ENCODE data around the gene PTPRD.

PTPRD gene

DNA sequence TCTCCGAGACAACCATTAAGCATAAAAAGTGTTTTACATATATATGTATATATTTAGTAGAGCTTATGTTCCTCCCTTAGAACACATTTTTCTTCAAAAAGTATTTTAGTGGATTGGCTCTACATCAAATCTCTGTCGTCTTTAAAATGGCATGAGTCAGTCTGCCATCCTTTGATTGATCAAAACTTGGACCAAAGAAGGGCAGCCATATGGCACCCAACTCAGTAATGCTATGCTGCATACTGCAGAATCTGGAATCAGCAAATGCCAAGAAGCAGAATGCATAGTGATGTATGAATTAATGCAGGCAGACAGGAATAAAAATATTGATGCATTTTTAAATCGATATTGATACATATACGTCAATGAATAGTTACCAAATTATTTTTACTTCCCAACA, 1074.4 kb downstream of the PTPRD start:
- Histone ChIP-seq H3K4me1 (ENCODE audit: control insufficient read depth, insufficient read depth, low read length, poor library complexity, severe bottlenecking) (no peaks in the 10 kb centered on the region), H3K36me3 (ENCODE audit: control insufficient read depth, insufficient read depth, low read length) (no peaks in the 10 kb centered on the region), H3K4me3 (ENCODE audit: extremely low read depth, insufficient read depth, low read length, poor library complexity, severe bottlenecking) (no peak overlapping the region), H3K27ac (ENCODE audit: low read depth, low read length, severe bottlenecking) (no peak overlapping the region), H3K9me3 (ENCODE audit: control insufficient read depth, low read length) (no peaks in the 10 kb centered on the region)
- 100% methylated on average over 1 of the region's 4 CpGs for WGBS, 2 experiments (ENCODE audit: insufficient coverage in 2 of 2)

DNA sequence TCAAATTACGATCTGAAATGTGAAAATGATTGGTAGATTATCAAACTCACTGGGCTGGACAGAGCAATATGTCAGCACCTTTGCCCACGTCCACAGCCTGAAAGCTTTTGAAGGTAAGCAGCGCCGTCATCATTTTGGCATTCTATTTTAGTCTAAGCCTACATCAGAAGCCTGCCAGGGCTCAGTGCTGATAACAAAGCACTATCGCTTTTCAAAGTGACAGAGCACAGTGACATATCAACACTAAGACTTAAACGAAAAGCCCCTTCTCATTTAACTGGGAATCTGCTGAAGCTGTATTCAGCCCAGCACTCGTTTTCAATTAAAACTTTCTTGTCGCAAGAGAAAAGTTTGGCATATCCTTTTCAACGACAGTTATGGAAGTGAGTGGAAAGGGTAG, 1076.3 kb downstream of the PTPRD start:
- Histone ChIP-seq H3K9me3 (ENCODE audit: control insufficient read depth, low read length) (no peaks in the 10 kb centered on the region), H3K4me3 (ENCODE audit: extremely low read depth, insufficient read depth, low read length, poor library complexity, severe bottlenecking) (no peak overlapping the region), H3K36me3 (ENCODE audit: control insufficient read depth, insufficient read depth, low read length) (no peaks in the 10 kb centered on the region), H3K4me1 (ENCODE audit: control insufficient read depth, insufficient read depth, low read length, poor library complexity, severe bottlenecking) (no peaks in the 10 kb centered on the region), H3K27ac (ENCODE audit: low read depth, low read length, severe bottlenecking) (no peak overlapping the region)
- WGBS, 2 experiments (ENCODE audit: insufficient coverage in 2 of 2): 79 to 88% methylated on average over 4 to 8 of the region's 9 CpGs

DNA sequence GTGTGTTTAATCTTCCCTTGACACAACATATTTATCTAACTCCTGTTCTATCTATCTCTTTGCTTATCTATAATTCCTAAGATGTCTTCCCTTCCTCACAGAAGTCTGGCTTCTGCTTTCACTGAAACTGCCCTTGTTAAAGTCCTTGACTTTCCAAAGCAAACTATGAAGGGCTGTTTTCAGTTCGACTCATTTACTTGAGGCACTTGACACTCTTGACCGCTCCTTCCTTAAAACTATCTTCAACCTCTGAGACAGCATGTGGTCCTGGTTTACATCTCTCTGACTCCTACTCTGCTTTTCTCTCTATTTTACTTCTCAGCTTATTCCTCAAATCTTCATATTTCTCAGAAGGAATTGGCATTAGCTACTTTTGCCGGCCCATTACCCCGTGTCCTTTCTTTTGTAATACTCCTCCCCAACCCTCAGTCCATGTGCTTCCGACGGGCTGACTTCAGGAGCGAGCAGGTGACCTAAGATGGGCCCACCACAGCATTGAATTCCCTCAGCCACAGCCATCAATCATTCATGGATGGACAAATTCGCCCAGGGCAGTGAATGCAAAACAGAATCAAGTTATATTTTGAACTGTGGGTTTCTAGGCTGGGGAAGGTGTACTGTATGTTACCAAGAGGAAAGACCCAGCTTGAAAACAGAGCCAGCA, 1089.2 kb downstream of the PTPRD start:
- 86% methylated on average over 3 to 8 of the region's 8 CpGs for WGBS, 2 experiments (ENCODE audit: insufficient coverage in 2 of 2)
- Histone ChIP-seq H3K27ac (ENCODE audit: low read depth, low read length, severe bottlenecking) (no peak overlapping the region), H3K4me1 (ENCODE audit: control insufficient read depth, insufficient read depth, low read length, poor library complexity, severe bottlenecking) (no peaks in the 10 kb centered on the region), H3K36me3 (ENCODE audit: control insufficient read depth, insufficient read depth, low read length) (no peaks in the 10 kb centered on the region), H3K4me3 (ENCODE audit: extremely low read depth, insufficient read depth, low read length, poor library complexity, severe bottlenecking) (no peak overlapping the region), H3K9me3 (ENCODE audit: control insufficient read depth, low read length) (no peaks in the 10 kb centered on the region)

DNA sequence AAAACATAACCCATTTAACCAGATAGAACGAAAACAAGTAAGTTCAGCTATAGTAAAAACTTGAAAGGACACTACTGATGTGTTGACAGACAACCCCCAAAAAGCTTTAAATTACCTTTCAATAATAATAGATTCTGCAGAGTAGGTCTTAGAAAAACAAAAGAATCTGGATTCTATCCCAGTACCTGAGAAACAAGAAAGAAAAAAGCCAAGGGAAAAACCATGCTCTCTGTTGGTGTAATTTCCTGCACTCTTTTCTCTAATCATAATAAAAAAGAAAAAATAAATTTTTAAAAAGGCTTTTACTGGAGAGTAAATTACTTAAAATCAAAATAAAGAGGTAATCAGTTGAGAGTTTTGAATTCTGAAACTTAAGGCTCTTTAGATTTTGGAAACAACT, 1090.4 kb downstream of the PTPRD start:
- H3K36me3 ChIP-seq (ENCODE audit: control insufficient read depth, insufficient read depth, low read length): no peaks in the 10 kb centered on the region
- H3K4me1 ChIP-seq (ENCODE audit: control insufficient read depth, insufficient read depth, low read length, poor library complexity, severe bottlenecking): no peaks in the 10 kb centered on the region
- H3K9me3 ChIP-seq (ENCODE audit: control insufficient read depth, low read length): no peaks in the 10 kb centered on the region
- H3K27ac ChIP-seq (ENCODE audit: low read depth, low read length, severe bottlenecking): no peak overlapping the region
- no peak overlapping the region for H3K4me3 ChIP-seq (ENCODE audit: extremely low read depth, insufficient read depth, low read length, poor library complexity, severe bottlenecking)
- WGBS, 2 experiments (ENCODE audit: insufficient coverage in 2 of 2): no CpG with 5 or more reads among the region's 1 CpG

DNA sequence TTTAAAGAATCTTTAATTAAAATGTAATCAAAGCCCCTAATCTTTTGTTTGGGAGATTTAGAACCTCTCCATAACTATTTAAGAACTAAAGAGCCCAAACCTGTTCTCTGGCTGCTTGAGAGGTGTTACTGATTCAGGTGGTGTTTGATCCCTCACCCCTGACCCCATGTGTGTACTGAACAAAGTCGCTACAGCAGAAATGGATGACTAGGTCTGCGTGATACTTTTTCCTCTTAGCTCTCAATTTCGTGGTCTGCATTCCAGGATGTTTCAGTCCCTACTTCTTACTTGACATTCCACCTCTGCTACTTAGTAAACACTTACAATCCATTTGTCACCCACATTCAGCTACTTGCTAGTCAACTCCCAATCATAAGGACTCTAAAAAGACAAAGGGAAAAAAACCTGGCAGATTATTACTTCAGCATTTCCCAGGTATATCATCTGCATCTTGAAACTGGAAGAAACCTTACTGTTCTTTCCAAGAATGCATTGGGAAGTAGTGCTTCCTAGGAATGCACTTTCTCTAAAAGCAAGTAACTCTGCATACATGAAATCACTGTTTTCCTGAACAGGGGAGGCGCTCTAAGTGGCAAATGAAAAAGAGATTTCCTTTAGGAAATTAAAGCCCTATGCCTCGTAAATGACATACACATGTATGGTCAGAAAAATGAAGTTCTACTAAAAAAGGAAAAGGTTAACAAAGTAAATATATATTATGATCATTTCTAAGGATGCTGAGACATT, 1091.6 kb downstream of the PTPRD start:
- Histone ChIP-seq H3K4me1 (ENCODE audit: control insufficient read depth, insufficient read depth, low read length, poor library complexity, severe bottlenecking) (no peaks in the 10 kb centered on the region), H3K4me3 (ENCODE audit: extremely low read depth, insufficient read depth, low read length, poor library complexity, severe bottlenecking) (no peak overlapping the region), H3K27ac (ENCODE audit: low read depth, low read length, severe bottlenecking) (no peak overlapping the region), H3K36me3 (ENCODE audit: control insufficient read depth, insufficient read depth, low read length) (no peaks in the 10 kb centered on the region), H3K9me3 (ENCODE audit: control insufficient read depth, low read length) (no peaks in the 10 kb centered on the region)
- 53 to 60% methylated on average over 4 of the region's 5 CpGs for WGBS, 2 experiments (ENCODE audit: insufficient coverage in 2 of 2)

DNA sequence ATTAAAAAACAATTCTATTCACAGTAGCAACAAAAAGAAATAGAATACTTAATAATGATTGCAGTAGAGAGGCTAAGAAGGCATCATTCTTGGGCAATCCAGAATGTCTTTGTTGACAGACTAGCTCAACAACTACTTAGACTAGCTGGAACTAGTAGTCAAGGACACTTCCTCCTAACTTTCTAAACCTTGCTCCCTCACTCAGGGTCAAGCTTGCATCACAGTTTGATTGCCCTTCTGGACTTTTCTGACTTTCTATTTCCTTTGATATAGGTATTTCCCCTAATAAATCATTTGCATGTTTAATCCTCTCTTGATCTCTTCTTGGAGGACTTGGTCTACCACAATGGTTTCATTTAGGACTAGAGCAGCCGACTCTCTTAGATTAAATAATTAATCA, 1107.9 kb downstream of the PTPRD start:
- Histone ChIP-seq H3K27ac (ENCODE audit: low read depth, low read length, severe bottlenecking) (no peak overlapping the region), H3K36me3 (ENCODE audit: control insufficient read depth, insufficient read depth, low read length) (no peaks in the 10 kb centered on the region), H3K4me1 (ENCODE audit: control insufficient read depth, insufficient read depth, low read length, poor library complexity, severe bottlenecking) (no peaks in the 10 kb centered on the region), H3K9me3 (ENCODE audit: control insufficient read depth, low read length) (no peaks in the 10 kb centered on the region), H3K4me3 (ENCODE audit: extremely low read depth, insufficient read depth, low read length, poor library complexity, severe bottlenecking) (no peak overlapping the region)
- 100% methylated on average over 1 of the region's 1 CpG; no CpG with 5 or more reads in 1 of the 2 experiments for WGBS, 2 experiments (ENCODE audit: insufficient coverage in 2 of 2)

DNA sequence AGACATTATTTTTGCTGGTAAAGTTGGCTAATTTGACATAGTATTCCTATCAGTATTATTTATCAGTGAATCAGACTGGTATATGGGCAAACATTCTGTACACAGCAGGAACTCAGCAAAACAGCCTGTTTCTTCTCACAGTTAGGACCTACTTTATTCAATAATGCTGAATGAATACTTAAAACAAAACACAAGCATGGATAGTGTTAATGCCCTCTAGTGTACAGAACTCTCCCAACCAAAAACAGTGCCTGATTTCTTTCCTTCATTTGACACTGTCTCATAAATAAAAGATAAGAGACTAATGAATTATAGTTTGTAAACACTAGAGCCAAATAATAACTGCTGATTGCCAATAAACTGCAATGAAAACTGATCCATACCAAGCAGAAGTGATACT, 1113.3 kb downstream of the PTPRD start:
- H3K4me3 ChIP-seq (ENCODE audit: extremely low read depth, insufficient read depth, low read length, poor library complexity, severe bottlenecking): no peak overlapping the region
- no peaks in the 10 kb centered on the region for H3K36me3 ChIP-seq (ENCODE audit: control insufficient read depth, insufficient read depth, low read length)
- no peak overlapping the region for H3K27ac ChIP-seq (ENCODE audit: low read depth, low read length, severe bottlenecking)
- H3K9me3 ChIP-seq (ENCODE audit: control insufficient read depth, low read length): peaks cover 4% of the 10 kb centered on the region
- no peaks in the 10 kb centered on the region for H3K4me1 ChIP-seq (ENCODE audit: control insufficient read depth, insufficient read depth, low read length, poor library complexity, severe bottlenecking)

DNA sequence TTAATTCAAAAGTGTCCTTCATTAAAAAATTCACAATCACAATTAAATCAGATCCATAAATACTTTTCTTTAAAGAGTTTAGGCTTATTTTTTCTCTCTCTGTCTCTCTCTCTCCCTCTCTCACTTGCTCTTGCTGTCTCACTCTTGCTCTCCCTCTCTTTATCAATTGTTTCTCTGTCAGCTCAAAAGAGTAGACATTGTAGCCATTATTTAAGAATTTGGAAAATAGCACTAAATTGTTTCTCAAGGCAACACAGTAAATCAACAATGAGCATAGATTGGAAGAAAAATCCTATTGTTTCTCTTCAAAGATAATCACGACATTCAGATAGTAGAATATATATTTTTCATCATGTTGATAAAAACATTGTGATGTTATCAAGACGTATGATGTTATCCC, 1114.0 kb downstream of the PTPRD start:
- peaks cover 7% of the 10 kb centered on the region for H3K9me3 ChIP-seq (ENCODE audit: control insufficient read depth, low read length)
- H3K27ac ChIP-seq (ENCODE audit: low read depth, low read length, severe bottlenecking): no peak overlapping the region
- WGBS, 2 experiments (ENCODE audit: insufficient coverage in 2 of 2): no CpG with 5 or more reads among the region's 2 CpGs
- H3K36me3 ChIP-seq (ENCODE audit: control insufficient read depth, insufficient read depth, low read length): no peaks in the 10 kb centered on the region
- H3K4me1 ChIP-seq (ENCODE audit: control insufficient read depth, insufficient read depth, low read length, poor library complexity, severe bottlenecking): no peaks in the 10 kb centered on the region
- H3K4me3 ChIP-seq (ENCODE audit: extremely low read depth, insufficient read depth, low read length, poor library complexity, severe bottlenecking): no peak overlapping the region

DNA sequence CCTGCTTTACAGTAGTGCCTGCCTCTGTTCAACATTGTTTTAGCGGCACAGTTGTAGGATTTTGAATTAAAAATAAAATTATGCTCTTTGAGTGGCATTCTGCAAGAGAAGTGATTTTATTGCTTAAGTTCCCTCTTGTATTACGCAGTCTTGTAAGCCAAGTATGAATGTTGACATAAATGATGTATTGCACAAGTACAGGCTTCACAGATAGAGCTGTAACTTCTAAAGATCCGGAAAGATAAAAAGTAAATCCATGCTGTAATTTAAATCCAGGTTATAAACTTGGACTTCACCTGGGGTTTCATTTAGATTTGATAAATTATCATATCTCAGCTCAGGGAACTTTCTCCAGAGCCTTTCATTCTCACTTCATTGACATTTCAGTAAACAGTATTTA, 1114.7 kb downstream of the PTPRD start:
- no peak overlapping the region for H3K4me3 ChIP-seq (ENCODE audit: extremely low read depth, insufficient read depth, low read length, poor library complexity, severe bottlenecking)
- 80 to 94% methylated on average over 1 to 2 of the region's 3 CpGs for WGBS, 2 experiments (ENCODE audit: insufficient coverage in 2 of 2)
- peaks cover 7% of the 10 kb centered on the region for H3K9me3 ChIP-seq (ENCODE audit: control insufficient read depth, low read length)

DNA sequence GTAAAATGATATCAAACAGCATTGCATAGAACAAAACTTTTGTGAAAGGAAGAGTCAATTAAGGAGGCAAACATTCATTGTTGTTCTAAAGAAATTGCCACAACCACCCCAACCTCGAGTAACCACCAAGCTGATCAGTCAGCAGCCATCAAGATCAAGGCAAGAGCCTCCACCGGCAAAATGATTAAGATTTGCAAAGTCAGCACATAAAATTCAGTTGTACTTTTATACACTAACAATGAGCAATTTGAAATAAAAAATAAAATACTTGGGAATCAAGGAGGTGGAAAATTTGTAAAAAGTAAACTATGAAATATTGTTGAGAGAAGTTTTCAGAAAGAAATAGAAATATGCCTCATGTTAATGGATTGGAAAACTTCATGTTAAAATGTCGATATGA, 1118.5 kb downstream of the PTPRD start:
- Histone ChIP-seq H3K9me3 (ENCODE audit: control insufficient read depth, low read length) (peaks cover 7% of the 10 kb centered on the region), H3K4me1 (ENCODE audit: control insufficient read depth, insufficient read depth, low read length, poor library complexity, severe bottlenecking) (no peaks in the 10 kb centered on the region), H3K4me3 (ENCODE audit: extremely low read depth, insufficient read depth, low read length, poor library complexity, severe bottlenecking) (no peak overlapping the region), H3K27ac (ENCODE audit: low read depth, low read length, severe bottlenecking) (no peak overlapping the region), H3K36me3 (ENCODE audit: control insufficient read depth, insufficient read depth, low read length) (no peaks in the 10 kb centered on the region)
- WGBS, 2 experiments (ENCODE audit: insufficient coverage in 2 of 2): 67% methylated on average over 1 of the region's 3 CpGs; no CpG with 5 or more reads in 1 of the 2 experiments

More for the DNA sequence above, 1114.7 kb downstream of the PTPRD start:
- Histone ChIP-seq H3K36me3 (ENCODE audit: control insufficient read depth, insufficient read depth, low read length) (no peaks in the 10 kb centered on the region), H3K27ac (ENCODE audit: low read depth, low read length, severe bottlenecking) (no peak overlapping the region), H3K4me1 (ENCODE audit: control insufficient read depth, insufficient read depth, low read length, poor library complexity, severe bottlenecking) (no peaks in the 10 kb centered on the region)

DNA sequence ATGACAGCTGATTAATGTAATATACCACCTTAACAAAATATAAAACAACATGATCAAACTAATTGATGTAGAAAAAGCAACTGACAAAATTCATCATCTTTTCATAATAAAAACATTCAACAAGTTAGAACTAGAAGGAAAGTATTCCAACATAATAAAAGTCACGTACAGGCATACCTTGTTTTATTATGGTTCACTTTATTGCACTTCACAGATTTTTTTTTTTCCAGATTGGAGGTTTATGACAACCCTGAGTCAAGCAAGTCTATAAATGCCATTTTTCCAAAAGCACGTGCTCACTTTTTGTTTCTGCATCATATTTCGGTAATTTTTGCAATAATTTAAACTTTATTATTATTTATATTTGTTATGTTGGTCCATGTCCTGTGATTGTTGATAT, 1120.3 kb downstream of the PTPRD start:
- Histone ChIP-seq H3K9me3 (ENCODE audit: control insufficient read depth, low read length) (peaks cover 7% of the 10 kb centered on the region), H3K4me1 (ENCODE audit: control insufficient read depth, insufficient read depth, low read length, poor library complexity, severe bottlenecking) (no peaks in the 10 kb centered on the region), H3K36me3 (ENCODE audit: control insufficient read depth, insufficient read depth, low read length) (no peaks in the 10 kb centered on the region), H3K27ac (ENCODE audit: low read depth, low read length, severe bottlenecking) (no peak overlapping the region), H3K4me3 (ENCODE audit: extremely low read depth, insufficient read depth, low read length, poor library complexity, severe bottlenecking) (no peak overlapping the region)
- WGBS, 2 experiments (ENCODE audit: insufficient coverage in 2 of 2): no CpG with 5 or more reads among the region's 3 CpGs

All from mesodermal cell (in vitro differentiated cells).